ENCODE measurements around the gene GPHN.

DNA sequence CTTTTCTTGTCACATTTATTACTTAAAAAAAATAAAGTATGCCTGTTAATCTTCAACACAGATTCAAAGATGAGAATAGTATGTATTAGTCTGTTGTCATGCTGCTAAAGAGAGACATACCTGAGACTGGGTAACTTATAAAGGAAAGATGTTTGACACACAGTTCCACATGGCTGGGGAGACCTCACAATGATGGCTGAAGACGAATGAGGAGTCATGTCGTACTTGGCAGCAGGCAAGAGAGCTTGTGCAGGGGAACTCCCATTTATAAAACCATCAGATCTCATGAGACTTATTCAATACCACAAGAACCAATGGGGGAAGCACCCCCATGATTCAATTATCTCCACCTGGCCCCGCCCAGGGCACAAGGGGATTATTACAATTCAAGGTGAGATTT, 345.4 kb downstream of the GPHN start:
- TF ChIP-seq POLR2A (IDR thresholded peaks at IDR 0.05; ENCODE audit: low read depth, low read length) = no peak
- TF ChIP-seq, protein P1, sequence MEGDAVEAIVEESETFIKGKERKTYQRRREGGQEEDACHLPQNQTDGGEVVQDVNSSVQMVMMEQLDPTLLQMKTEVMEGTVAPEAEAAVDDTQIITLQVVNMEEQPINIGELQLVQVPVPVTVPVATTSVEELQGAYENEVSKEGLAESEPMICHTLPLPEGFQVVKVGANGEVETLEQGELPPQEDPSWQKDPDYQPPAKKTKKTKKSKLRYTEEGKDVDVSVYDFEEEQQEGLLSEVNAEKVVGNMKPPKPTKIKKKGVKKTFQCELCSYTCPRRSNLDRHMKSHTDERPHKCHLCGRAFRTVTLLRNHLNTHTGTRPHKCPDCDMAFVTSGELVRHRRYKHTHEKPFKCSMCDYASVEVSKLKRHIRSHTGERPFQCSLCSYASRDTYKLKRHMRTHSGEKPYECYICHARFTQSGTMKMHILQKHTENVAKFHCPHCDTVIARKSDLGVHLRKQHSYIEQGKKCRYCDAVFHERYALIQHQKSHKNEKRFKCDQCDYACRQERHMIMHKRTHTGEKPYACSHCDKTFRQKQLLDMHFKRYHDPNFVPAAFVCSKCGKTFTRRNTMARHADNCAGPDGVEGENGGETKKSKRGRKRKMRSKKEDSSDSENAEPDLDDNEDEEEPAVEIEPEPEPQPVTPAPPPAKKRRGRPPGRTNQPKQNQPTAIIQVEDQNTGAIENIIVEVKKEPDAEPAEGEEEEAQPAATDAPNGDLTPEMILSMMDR (conservative IDR thresholded peaks at IDR 0.05; ENCODE audit: low read depth, low read length) = no peak
